Bronchial epithelial cell (primary cell): ENCODE data around the gene AKR1C2. TPM values are rescaled to one million over a fixed set of nuclear protein-coding genes. Genes with fewer than 3 reads are reported as not detected.
"Not testable (repeated sequence)": the region's sequence is repeated elsewhere in the genome, so short reads cannot be mapped to it uniquely, and the experiment has no call there.

Source experiments
- DNase-seq: peaks from one replicate; pipeline ENCODE4 v3.0.0-alpha.2; 2010; ENCODE audit warnings: low read depth
- FAIRE-seq: peaks from 2 replicates; lab custom pipeline; 2011; peaks lifted over from hg19 to GRCh38; lab: Jason Lieb, UNC
- H3K27me3 ChIP-seq: 2 replicates; pipeline ENCODE4 v1.5.1; 2011; ENCODE audit warnings: low read length; ENCODE audit not compliant: control insufficient read depth, insufficient read depth
- H3K36me3 ChIP-seq: 2 replicates; pipeline ENCODE4 v1.5.1; 2011; ENCODE audit warnings: low read length; ENCODE audit not compliant: control insufficient read depth, insufficient read depth
- H3K4me3 ChIP-seq: 2 replicates; pipeline ENCODE4 v1.5.1; 2011; ENCODE audit warnings: mild to moderate bottlenecking, low read depth, low read length, control low read depth
- CTCF ChIP-seq: IDR thresholded peaks from 2 replicates; pipeline ENCODE4 v1.5.1; 2011; ENCODE audit warnings: mild to moderate bottlenecking, moderate library complexity, low read length, control low read depth, inconsistent platforms; ENCODE audit not compliant: insufficient read depth, severe bottlenecking
- total RNA-seq: library from RNA; depleted of rRNA; stranded (reverse); fragments of >200 nt; gene quantifications from 2 replicates; pipeline ENCODE4 v1.2.1, GENCODE V29; 2014

AKR1C2 gene
- total RNA-seq: 191 and 222 TPM in 2 replicates

- Histone ChIP-seq H3K4me3 (peak within 1 kb of the TSS; percentile 42), H3K36me3 (peaks cover 10% of the 10 kb centered on the region)
- H3K27me3 ChIP-seq: not testable (repeated sequence)
- DNase-seq (peak; percentile 46), FAIRE-seq (peak; percentile 98)
These were observed at the start of gene AKR1C2 for GRCh38 chr10:5003127-5004029. Gene AKR1C2, minus strand, starts transcription at chr10:5003857. Its CDS starts 22 bp downstream, at chr10:5003835.

GRCh38 chr10:5052951-5053500, 49.4 kb upstream of the AKR1C2 start:
- DNase-seq, H3K27me3 ChIP-seq, FAIRE-seq, H3K36me3 ChIP-seq, H3K4me3 ChIP-seq: not testable (repeated sequence)

GRCh38 chr10:5047912-5048628, 44.4 kb upstream of the AKR1C2 start:
- no peak for FAIRE-seq
- peak; percentile 94 for DNase-seq
- Histone ChIP-seq H3K36me3 (no peaks in the 10 kb centered on the region), H3K4me3 (no peak overlapping the region), H3K27me3 (no peaks in the 10 kb centered on the region)
- TF ChIP-seq CTCF: no peak

- not testable (repeated sequence) for DNase-seq, H3K4me3 ChIP-seq, H3K27me3 ChIP-seq, FAIRE-seq, H3K36me3 ChIP-seq
These were observed 43.4 kb upstream of the AKR1C2 start for GRCh38 chr10:5047055-5047454.

GRCh38 chr10:5046410-5046809, 42.8 kb upstream of the AKR1C2 start:
- Histone ChIP-seq H3K36me3 (no peaks in the 10 kb centered on the region), H3K4me3 (no peak overlapping the region), H3K27me3 (no peaks in the 10 kb centered on the region)
- DNase-seq: peak; percentile 47
- no peak for FAIRE-seq
- TF ChIP-seq CTCF: no peak

- DNase-seq (no peak), FAIRE-seq (no peak)
- TF ChIP-seq CTCF: no peak
- Histone ChIP-seq H3K4me3 (no peak overlapping the region), H3K36me3 (no peaks in the 10 kb centered on the region), H3K27me3 (no peaks in the 10 kb centered on the region)
These were observed 41.4 kb upstream of the AKR1C2 start for GRCh38 chr10:5045095-5045494.

GRCh38 chr10:5043716-5044115, 40.1 kb upstream of the AKR1C2 start:
- no peak for DNase-seq

More at GRCh38 chr10:5043716-5044115, 40.1 kb upstream of the AKR1C2 start:
- Histone ChIP-seq H3K4me3 (no peak overlapping the region), H3K36me3 (no peaks in the 10 kb centered on the region), H3K27me3 (no peaks in the 10 kb centered on the region)
- no peak for TF ChIP-seq CTCF
- no peak for FAIRE-seq
